GM12891 (cell line): ENCODE data around the gene IFT22.

Source experiments
- POLR2AphosphoS5 ChIP-seq: IDR thresholded peaks from 2 replicates; pipeline ENCODE4 v1.6.1; 2011; ENCODE audit warnings: low read depth, low read length, control low read depth
- TAF1 ChIP-seq: IDR thresholded peaks from 2 replicates; pipeline ENCODE4 v1.6.1; 2011; ENCODE audit warnings: low read depth, low read length, control low read depth

DNA sequence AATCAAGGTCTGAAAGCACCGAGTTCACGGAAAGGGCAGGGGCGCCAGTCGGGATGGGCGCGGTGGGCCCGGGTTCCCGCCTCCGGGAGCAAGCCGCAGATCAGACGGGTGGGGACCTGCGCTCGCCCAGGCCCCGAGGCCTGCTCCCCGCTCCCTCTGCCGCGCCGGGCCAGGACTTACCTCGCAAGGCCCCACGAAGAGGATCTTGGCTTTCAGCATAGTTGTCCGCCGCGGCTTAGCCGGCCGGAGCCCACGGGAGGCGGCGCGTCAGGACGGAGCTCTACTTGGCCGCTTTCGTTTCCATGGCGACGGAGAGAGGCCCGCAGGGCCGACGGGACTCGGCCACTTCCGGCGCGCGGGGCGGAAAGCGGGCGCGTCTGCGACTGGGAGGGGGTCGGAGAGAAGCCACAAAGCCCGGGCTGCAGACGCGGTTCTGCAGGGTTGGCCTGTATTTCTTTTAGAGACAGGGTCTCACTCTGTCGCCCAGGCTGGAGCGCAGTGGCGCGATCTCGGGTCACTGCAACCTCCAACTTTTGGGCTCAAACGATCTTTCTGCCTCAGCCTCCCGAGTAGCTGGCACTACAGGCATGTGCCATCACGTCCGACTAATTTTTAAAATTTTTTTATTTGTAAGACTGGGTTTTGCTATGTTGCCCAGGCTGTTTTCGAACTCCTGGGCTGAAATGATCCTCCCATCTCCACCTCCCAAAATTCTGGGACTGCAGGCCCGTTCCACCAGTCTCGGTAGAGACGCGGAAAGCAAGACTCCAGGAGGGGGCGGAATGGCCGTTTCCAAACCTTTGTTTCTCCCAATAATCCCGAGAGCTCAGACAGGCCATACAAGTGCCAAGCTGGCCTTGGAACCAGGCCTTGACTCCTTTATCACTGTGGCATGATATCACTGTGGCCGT, at the start of gene IFT22:
- TF ChIP-seq POLR2AphosphoS5 (peak; percentile 53; the same call in 1 of the 2 replicates), TAF1 (peak; percentile 54; the same call in 1 of the 2 replicates)
